Neuronal stem cell (in vitro differentiated cells): Measurements from ENCODE around the gene TMEM132D.
A peak's percentile ranks its signal among the peaks of the same experiment; 100 is the strongest.

ENCODE experiments used
- DNase-seq: peaks from one replicate; pipeline ENCODE4 v3.0.0-alpha.2; 2013; ENCODE audit warnings: low spot score
- H2AFZ ChIP-seq: one replicate; pipeline ENCODE4 v1.6.1; 2013; ENCODE audit warnings: mild to moderate bottlenecking, low read length, inconsistent platforms
- H2AK5ac ChIP-seq: 2 replicates; pipeline ENCODE4 v1.6.1; 2013; ENCODE audit warnings: low read depth, mild to moderate bottlenecking, inconsistent platforms, low read length, moderate library complexity, mixed read lengths
- H2BK120ac ChIP-seq: 2 replicates; pipeline ENCODE4 v1.6.1; 2013; ENCODE audit warnings: low read depth, mild to moderate bottlenecking, inconsistent platforms, low read length, moderate library complexity, mixed read lengths
- H2BK12ac ChIP-seq: one replicate; pipeline ENCODE4 v1.6.1; 2013; ENCODE audit warnings: low read length, inconsistent platforms
- H2BK15ac ChIP-seq: 2 replicates; pipeline ENCODE4 v1.6.1; 2013; ENCODE audit warnings: mild to moderate bottlenecking, low read length, inconsistent platforms, mixed read lengths
- H2BK5ac ChIP-seq: one replicate; pipeline ENCODE4 v1.6.1; 2013; ENCODE audit warnings: inconsistent platforms, mild to moderate bottlenecking, low read length, moderate library complexity
- H3K14ac ChIP-seq: one replicate; pipeline ENCODE4 v1.6.1; 2013; ENCODE audit warnings: low read length, inconsistent platforms
- H3K18ac ChIP-seq: 2 replicates; pipeline ENCODE4 v1.6.1; 2013; ENCODE audit warnings: low read length, inconsistent platforms
- H3K23ac ChIP-seq: 2 replicates; pipeline ENCODE4 v1.6.1; 2013; ENCODE audit warnings: low read depth, mild to moderate bottlenecking, mixed read lengths, low read length, inconsistent platforms; ENCODE audit not compliant: poor library complexity
- H3K27ac ChIP-seq: replicated peaks from 3 replicates; pipeline ENCODE4 v1.5.1; 2013; ENCODE audit warnings: low read length, inconsistent platforms
- H3K27me3 ChIP-seq, 3 experiments: 2 replicates each; pipeline ENCODE4 v1.6.1; 2013; ENCODE audit warnings: low read length in 3 of 3, mild to moderate bottlenecking in 2 of 3, inconsistent platforms in 1 of 3, low read depth in 1 of 3, mixed read lengths in 1 of 3, moderate library complexity in 1 of 3; ENCODE audit not compliant: control insufficient read depth in 3 of 3, insufficient read depth in 3 of 3
- H3K36me3 ChIP-seq, 2 donors: replicated peaks in 1 of 2; 2 replicates each; pipeline ENCODE4 v1.6.1; 2013; ENCODE audit warnings: low read length in 2 of 2; ENCODE audit not compliant: control insufficient read depth in 2 of 2, insufficient read depth in 2 of 2
- H3K4ac ChIP-seq: 2 replicates; pipeline ENCODE4 v1.6.1; 2013; ENCODE audit warnings: inconsistent platforms, mild to moderate bottlenecking, low read length, moderate library complexity
- H3K4me1 ChIP-seq, 2 donors: 1 replicate in 1 of 2; 2 replicates in 1 of 2; pipeline ENCODE4 v1.6.1; 2013; ENCODE audit warnings: low read length in 2 of 2, low read depth in 1 of 2; ENCODE audit not compliant: control insufficient read depth in 2 of 2, insufficient read depth in 1 of 2
- H3K4me2 ChIP-seq: one replicate; pipeline ENCODE4 v1.6.1; 2013; ENCODE audit warnings: mild to moderate bottlenecking, low read length, inconsistent platforms; ENCODE audit not compliant: insufficient read depth, poor library complexity, severe bottlenecking
- H3K4me3 ChIP-seq, 2 donors: 2 replicates each; pipeline ENCODE4 v1.5.1; 2013; ENCODE audit warnings: low read length in 2 of 2, mild to moderate bottlenecking in 2 of 2, inconsistent platforms in 1 of 2, moderate library complexity in 1 of 2
- H3K79me1 ChIP-seq: one replicate; pipeline ENCODE4 v1.6.1; 2013; ENCODE audit warnings: low read depth, mild to moderate bottlenecking, inconsistent platforms, low read length, moderate library complexity
- H3K9ac ChIP-seq: one replicate; pipeline ENCODE4 v1.6.1; 2013; ENCODE audit warnings: mild to moderate bottlenecking, low read depth, low read length, inconsistent platforms; ENCODE audit not compliant: poor library complexity
- H3K9me3 ChIP-seq, 2 donors: replicated peaks in 1 of 2; 2 replicates each; pipeline versions ENCODE3 to v1.6.1; 2013; ENCODE audit warnings: low read length in 2 of 2, mild to moderate bottlenecking in 2 of 2, inconsistent platforms in 1 of 2, low read depth in 1 of 2, mixed read lengths in 1 of 2, moderate library complexity in 1 of 2; ENCODE audit not compliant: control insufficient read depth in 2 of 2, insufficient read depth in 1 of 2
- H4K8ac ChIP-seq: one replicate; pipeline ENCODE4 v1.6.1; 2013; ENCODE audit warnings: low read depth, mild to moderate bottlenecking, inconsistent platforms, low read length, moderate library complexity
- H4K91ac ChIP-seq: one replicate; pipeline ENCODE4 v1.6.1; 2013; ENCODE audit warnings: low read length, low read depth, mild to moderate bottlenecking, inconsistent platforms; ENCODE audit not compliant: poor library complexity
- WGBS, 2 donors: extraction: QIAGEN DNeasy Blood & Tissue Kit; methylation state at CpG; one replicate each; pipeline ENCODE4 v1.1.7; 2013; ENCODE audit warnings: missing lambda C conversion rate in 2 of 2, mixed read lengths in 1 of 2; ENCODE audit not compliant: insufficient read length in 2 of 2, insufficient replicate concordance in 1 of 2; ENCODE audit errors: extremely low coverage in 2 of 2; 5-methylcytosine and 5-hydroxymethylcytosine counted together

The TMEM132D gene

DNA sequence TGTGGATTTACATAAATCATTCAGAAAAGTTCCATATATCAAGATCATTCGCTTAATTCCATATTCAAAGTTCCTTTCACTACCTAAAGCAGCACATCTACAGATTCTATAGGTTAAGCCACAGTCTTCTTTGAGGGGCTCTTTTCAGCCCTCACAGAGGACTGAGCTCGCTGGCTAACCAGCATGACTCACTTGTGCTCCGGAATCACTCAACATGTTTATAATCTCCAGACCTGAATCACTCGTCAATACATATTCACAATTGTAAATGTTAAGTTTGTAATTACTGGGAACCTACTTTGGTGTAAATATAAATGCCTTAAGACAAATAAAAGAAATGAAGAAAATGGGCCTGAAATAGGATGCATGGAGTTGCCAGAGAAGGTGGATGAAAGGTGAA is 315.7 kb downstream of the TMEM132D start:
- Histone ChIP-seq H3K36me3 (no peaks in the 10 kb centered on the region), H2AK5ac (no peak overlapping the region), H3K9ac (no peak overlapping the region), H3K79me1 (no peaks in the 10 kb centered on the region), H4K8ac (no peak overlapping the region), H4K91ac (no peak overlapping the region), H3K27me3 (no peaks in the 10 kb centered on the region), H3K14ac (no peak overlapping the region), H3K4me2 (no peak overlapping the region), H3K4me1 (peaks cover 0 to 2% of the 10 kb centered on the region in 2 donors), H2BK12ac (no peak overlapping the region), H2AFZ (no peak overlapping the region), H3K4ac (no peak overlapping the region), H2BK120ac (no peak overlapping the region), H3K9me3 (no peaks in the 10 kb centered on the region), H3K27ac (no peak overlapping the region), H3K23ac (no peak overlapping the region), H2BK5ac (no peak overlapping the region), H2BK15ac (no peak overlapping the region), H3K4me3 (no peak overlapping the region), H3K18ac (no peak overlapping the region)
- no CpG with 5 or more reads among the region's 4 CpGs for WGBS, 2 donors
- DNase-seq: no peak

DNA sequence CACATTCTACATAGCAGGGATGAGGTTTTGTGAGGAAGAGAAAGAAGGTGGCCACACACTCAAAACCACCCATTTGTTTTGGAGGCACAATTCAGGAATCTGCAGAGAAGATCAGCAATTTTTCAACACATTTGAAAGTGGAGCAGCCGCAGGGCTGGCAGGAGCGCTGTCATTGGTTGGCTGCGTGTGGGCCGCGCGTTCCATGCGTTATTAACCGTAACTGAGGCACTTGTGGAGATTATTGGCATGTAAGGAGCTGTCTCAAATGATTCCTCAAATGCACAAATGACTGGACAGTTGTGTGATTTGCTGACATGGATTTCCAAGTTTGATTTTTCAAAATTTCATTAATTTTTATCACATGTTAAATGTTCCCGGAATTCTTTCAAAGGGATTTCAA is 318.5 kb downstream of the TMEM132D start:
- WGBS, 2 donors: no CpG with 5 or more reads among the region's 9 CpGs
- no peak overlapping the region for H4K8ac ChIP-seq

DNA sequence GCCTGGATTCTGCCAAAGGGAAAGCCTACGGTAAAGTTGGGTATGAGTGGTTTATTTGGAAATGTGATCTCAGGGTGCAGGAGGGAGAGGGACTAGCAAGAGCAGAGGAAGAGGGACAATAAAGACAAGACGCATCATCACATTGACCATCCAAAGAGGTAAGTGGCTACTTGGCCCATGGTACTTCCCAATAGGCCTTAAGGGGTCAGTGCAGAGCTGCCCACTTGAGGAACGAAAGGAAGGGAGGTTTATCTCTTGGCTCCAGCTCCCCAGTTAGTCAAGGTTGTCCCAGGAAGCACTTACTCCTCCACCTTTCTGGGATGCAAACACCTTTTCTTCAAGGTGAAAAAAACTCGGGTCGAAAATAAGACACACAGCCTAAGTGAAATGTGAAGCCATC is 323.9 kb downstream of the TMEM132D start:
- Histone ChIP-seq H3K4me3 (no peak overlapping the region), H3K27me3 (no peaks in the 10 kb centered on the region)
- WGBS, 2 donors: no CpG with 5 or more reads among the region's 5 CpGs

More for the DNA sequence above, 318.5 kb downstream of the TMEM132D start:
- Histone ChIP-seq H3K9me3 (no peaks in the 10 kb centered on the region), H4K91ac (no peak overlapping the region), H2BK120ac (no peak overlapping the region), H3K4me2 (no peak overlapping the region), H3K4me3 (no peak overlapping the region), H3K14ac (no peak overlapping the region), H3K4me1 (peaks cover 0 to 2% of the 10 kb centered on the region in 2 donors), H2BK15ac (no peak overlapping the region), H3K18ac (no peak overlapping the region), H3K23ac (no peak overlapping the region), H2AFZ (no peak overlapping the region), H2AK5ac (no peak overlapping the region), H3K27me3 (no peaks in the 10 kb centered on the region), H3K9ac (no peak overlapping the region), H2BK12ac (no peak overlapping the region), H2BK5ac (no peak overlapping the region), H3K27ac (no peak overlapping the region), H3K4ac (no peak overlapping the region), H3K36me3 (no peaks in the 10 kb centered on the region), H3K79me1 (no peaks in the 10 kb centered on the region)
- no peak for DNase-seq

DNA sequence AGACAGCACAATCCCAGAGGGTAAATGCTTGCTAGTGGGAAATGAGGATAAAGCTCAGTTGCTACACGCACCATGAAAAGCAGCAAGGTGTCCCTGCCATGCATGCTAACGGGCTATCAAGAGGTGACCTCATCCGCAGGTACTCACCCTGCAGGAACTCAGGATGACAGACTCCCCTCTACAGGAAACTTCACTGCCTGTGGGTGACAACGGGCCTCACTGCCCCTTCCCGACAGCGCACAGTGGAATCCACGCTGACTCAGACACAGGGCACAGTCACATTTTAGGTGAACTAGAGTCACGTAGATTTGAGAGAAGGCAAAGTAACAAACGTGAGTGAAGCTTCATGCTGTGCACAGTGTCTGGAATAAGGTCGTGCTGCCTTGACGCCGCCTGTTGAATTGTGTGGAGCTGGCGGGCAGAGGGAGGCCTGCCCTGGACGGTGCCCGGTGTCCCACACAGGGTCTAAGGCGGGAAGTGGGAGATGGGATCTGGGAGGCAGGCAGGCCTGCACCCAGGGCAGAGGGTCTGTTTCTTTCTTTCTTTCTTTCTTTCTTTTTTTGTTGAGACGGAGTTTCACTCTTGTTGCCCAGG is 331.8 kb downstream of the TMEM132D start:
- no peaks in the 10 kb centered on the region for H3K79me1 ChIP-seq
- H3K23ac ChIP-seq: peak overlapping the region; percentile 58
- H3K18ac ChIP-seq: no peak overlapping the region
- peak overlapping the region; percentile 22 for H2BK120ac ChIP-seq
- H4K8ac ChIP-seq: no peak overlapping the region
- peak overlapping the region; percentile 77 for H3K14ac ChIP-seq
- no peaks in the 10 kb centered on the region for H3K36me3 ChIP-seq
- no peak overlapping the region for H2BK12ac ChIP-seq
- no peak overlapping the region for H4K91ac ChIP-seq
- H3K9ac ChIP-seq: no peak overlapping the region
- H3K4me2 ChIP-seq: no peak overlapping the region
- no peak overlapping the region for H2AFZ ChIP-seq
- DNase-seq: no peak
- no CpG with 5 or more reads among the region's 17 CpGs for WGBS, 2 donors
- no peaks in the 10 kb centered on the region for H3K9me3 ChIP-seq
- H3K4ac ChIP-seq: no peak overlapping the region
- H3K4me1 ChIP-seq: no peaks in the 10 kb centered on the region
- H2AK5ac ChIP-seq: no peak overlapping the region
- no peak overlapping the region for H2BK5ac ChIP-seq
- H2BK15ac ChIP-seq: no peak overlapping the region
- no peak overlapping the region for H3K27ac ChIP-seq
- H3K27me3 ChIP-seq: no peaks in the 10 kb centered on the region
- no peak overlapping the region for H3K4me3 ChIP-seq

More for the DNA sequence above, 323.9 kb downstream of the TMEM132D start:
- Histone ChIP-seq H2BK120ac (no peak overlapping the region), H3K4me2 (no peak overlapping the region), H3K4me1 (peaks cover 0 to 2% of the 10 kb centered on the region in 2 donors), H3K4ac (no peak overlapping the region), H3K9ac (no peak overlapping the region), H3K18ac (no peak overlapping the region), H2AK5ac (no peak overlapping the region), H4K8ac (no peak overlapping the region), H2BK5ac (no peak overlapping the region), H4K91ac (no peak overlapping the region), H2BK12ac (no peak overlapping the region), H3K23ac (no peak overlapping the region), H3K36me3 (peaks cover 0 to 1% of the 10 kb centered on the region in 2 donors), H3K27ac (no peak overlapping the region), H2AFZ (no peak overlapping the region), H3K79me1 (no peaks in the 10 kb centered on the region), H3K9me3 (no peaks in the 10 kb centered on the region), H2BK15ac (no peak overlapping the region), H3K14ac (no peak overlapping the region)
- DNase-seq: no peak
